A549 (cell line): ENCODE data around the gene AAK1. TPM values are rescaled to one million over a fixed set of nuclear protein-coding genes. Genes with fewer than 3 reads are reported as not detected.
A peak's percentile ranks its signal among the peaks of the same experiment; 100 is the strongest.

ENCODE experiments used
- CBX8 ChIP-seq: fragments of 200-600 bp; sonication (generic); IDR thresholded peaks from 2 replicates; pipeline ENCODE4 v1.6.1; 2016
- CEBPB ChIP-seq, 2 experiments: fragments of >200 bp in 1 of 2; sonication (Bioruptor Twin) in 1 of 2; formaldehyde crosslinking in 1 of 2; IDR thresholded peaks; 2 replicates each; pipeline ENCODE4 v1.6.1; 2012 to 2016
- CTCF ChIP-seq: fragments of >200 bp; sonication (Bioruptor Twin); formaldehyde crosslinking; IDR thresholded peaks from 3 replicates; pipeline ENCODE4 v1.5.1; 2016
- EHF ChIP-seq: fragments of 250-450 bp; sonication (Bioruptor Pico); IDR thresholded peaks from 2 replicates; pipeline ENCODE4 v1.5.0; 2020; ENCODE audit warnings: mild to moderate bottlenecking
- ELK1 ChIP-seq: fragments of 150-350 bp; IDR thresholded peaks from 2 replicates; pipeline ENCODE4 v1.6.1; 2014; ENCODE audit warnings: low read depth, mild to moderate bottlenecking, low read length
- EP300 ChIP-seq, 2 experiments: fragments of >200 bp; sonication (Bioruptor Twin); formaldehyde crosslinking; IDR thresholded peaks; 2 replicates in 1 of 2; 3 replicates in 1 of 2; pipeline ENCODE4 v1.6.1; 2016 to 2017
- ESRRA ChIP-seq: fragments of 150-350 bp; IDR thresholded peaks from 2 replicates; pipeline ENCODE4 v1.6.1; 2014; ENCODE audit warnings: mild to moderate bottlenecking, low read length, borderline replicate concordance
- HES2 ChIP-seq: fragments of >200 bp; sonication (Bioruptor Twin); formaldehyde crosslinking; IDR thresholded peaks from 2 replicates; pipeline ENCODE4 v1.6.1; 2016
- HEYL ChIP-seq: fragments of 250-450 bp; sonication (Bioruptor Pico); IDR thresholded peaks from 2 replicates; pipeline ENCODE4 v1.8.0; 2021; ENCODE audit warnings: mild to moderate bottlenecking, moderate library complexity
- HOXB5 ChIP-seq: fragments of 250-450 bp; sonication (Bioruptor Pico); IDR thresholded peaks from 2 replicates; pipeline ENCODE4 v1.5.0; 2020; ENCODE audit warnings: mild to moderate bottlenecking, moderate library complexity
- KDM1A ChIP-seq: fragments of 200-600 bp; sonication (generic); IDR thresholded peaks from 2 replicates; pipeline ENCODE4 v1.6.1; 2016; ENCODE audit warnings: low read depth, mild to moderate bottlenecking
- MAFK ChIP-seq: fragments of 450-650 bp; IDR thresholded peaks from 2 replicates; pipeline ENCODE4 v1.6.1; 2014; ENCODE audit not compliant: partially characterized antibody
- MAZ ChIP-seq: fragments of 150-350 bp; IDR thresholded peaks from 2 replicates; pipeline ENCODE4 v1.6.1; 2014; ENCODE audit warnings: antibody characterized with exemption, low read depth, low read length, borderline replicate concordance
- MYC ChIP-seq: IDR thresholded peaks from 2 replicates; pipeline ENCODE4 v1.6.1; 2012; ENCODE audit warnings: mild to moderate bottlenecking, inconsistent platforms, low read length, improper control_type of control experiment, borderline replicate concordance
- NPAS2 ChIP-seq: fragments of 250-450 bp; sonication (Bioruptor Pico); IDR thresholded peaks from 2 replicates; pipeline ENCODE4 v1.8.0; 2022; ENCODE audit warnings: mild to moderate bottlenecking, moderate library complexity, borderline replicate concordance
- NR3C1 ChIP-seq: fragments of >200 bp; sonication (Bioruptor Twin); formaldehyde crosslinking; IDR thresholded peaks from 3 replicates; pipeline ENCODE4 v1.6.1; 2017
- PBX3 ChIP-seq: IDR thresholded peaks from 2 replicates; pipeline ENCODE4 v1.6.1; 2012
- RFX5 ChIP-seq: fragments of 450-650 bp; IDR thresholded peaks from 2 replicates; pipeline ENCODE4 v1.7.1; 2014; ENCODE audit warnings: antibody characterized with exemption, mild to moderate bottlenecking, moderate library complexity
- TP53 ChIP-seq: fragments of 250-450 bp; sonication (Bioruptor Pico); IDR thresholded peaks from 2 replicates; pipeline ENCODE4 v1.5.0; 2021; ENCODE audit warnings: mild to moderate bottlenecking, moderate library complexity
- ZNF302 ChIP-seq: fragments of 250-450 bp; sonication (Bioruptor Pico); IDR thresholded peaks from 2 replicates; pipeline ENCODE4 v1.9.0; 2021; ENCODE audit warnings: inconsistent platforms, mild to moderate bottlenecking, moderate library complexity
- polyA plus RNA-seq, 4 experiments: library from polyadenylated mRNA; depleted of rRNA in 3 of 4; stranded (reverse); fragments of >200 nt; fragmentation: RNase III in 1 of 4; extraction: RNeasy Plus Mini Kit Qiagen cat#74134 plus additional on column Dnase treatment in 1 of 4; gene quantifications; 2 replicates in 3 of 4; 3 replicates in 1 of 4; pipeline ENCODE4 v1.2.3, GENCODE V29; 2011 to 2017
- TF ChIP-seq, protein P1 (sequence below): fragments of 450-650 bp; IDR thresholded peaks from 2 replicates; pipeline ENCODE4 v1.6.1; 2014; ENCODE audit warnings: antibody characterized with exemption
- TF ChIP-seq, protein P2 (sequence below): fragments of 250-450 bp; sonication (Bioruptor Pico); IDR thresholded peaks from 2 replicates; pipeline ENCODE4 v1.5.0; 2020; ENCODE audit warnings: low read depth, mild to moderate bottlenecking, moderate library complexity
- TF ChIP-seq, protein P3 (sequence below): fragments of >200 bp; sonication (Bioruptor Twin); formaldehyde crosslinking; IDR thresholded peaks from 3 replicates; pipeline ENCODE4 v1.6.1; 2016

Gene AAK1
- polyA plus RNA-seq, 2 of the 4 experiments (the other 2 are of a cell fraction), result 15.9 to 25.7 TPM

- TF ChIP-seq, protein P1, sequence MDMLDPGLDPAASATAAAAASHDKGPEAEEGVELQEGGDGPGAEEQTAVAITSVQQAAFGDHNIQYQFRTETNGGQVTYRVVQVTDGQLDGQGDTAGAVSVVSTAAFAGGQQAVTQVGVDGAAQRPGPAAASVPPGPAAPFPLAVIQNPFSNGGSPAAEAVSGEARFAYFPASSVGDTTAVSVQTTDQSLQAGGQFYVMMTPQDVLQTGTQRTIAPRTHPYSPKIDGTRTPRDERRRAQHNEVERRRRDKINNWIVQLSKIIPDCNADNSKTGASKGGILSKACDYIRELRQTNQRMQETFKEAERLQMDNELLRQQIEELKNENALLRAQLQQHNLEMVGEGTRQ, result no peak
- TF ChIP-seq PBX3, result peak; percentile 71; the same call in 1 of the 2 replicates
- no peak for TF ChIP-seq HEYL (CRISPR knock-in tag)
- no peak for TF ChIP-seq RFX5
- no peak for TF ChIP-seq ZNF302 (CRISPR knock-in tag)
- TF ChIP-seq, protein P2, sequence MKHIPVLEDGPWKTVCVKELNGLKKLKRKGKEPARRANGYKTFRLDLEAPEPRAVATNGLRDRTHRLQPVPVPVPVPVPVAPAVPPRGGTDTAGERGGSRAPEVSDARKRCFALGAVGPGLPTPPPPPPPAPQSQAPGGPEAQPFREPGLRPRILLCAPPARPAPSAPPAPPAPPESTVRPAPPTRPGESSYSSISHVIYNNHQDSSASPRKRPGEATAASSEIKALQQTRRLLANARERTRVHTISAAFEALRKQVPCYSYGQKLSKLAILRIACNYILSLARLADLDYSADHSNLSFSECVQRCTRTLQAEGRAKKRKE (CRISPR knock-in tag), result no peak
- no peak for TF ChIP-seq ESRRA
- no peak for TF ChIP-seq ELK1
- TF ChIP-seq NR3C1, result no peak
- no peak for TF ChIP-seq EP300 (IDR thresholded peaks at IDR 0.05)
- no peak for TF ChIP-seq CEBPB (IDR thresholded peaks at IDR 0.05)
- TF ChIP-seq KDM1A, result no peak
- TF ChIP-seq MAZ, result 0 out of 2 replicates have a peak, but pooled peaks have one; percentile 2
- TF ChIP-seq NPAS2, result no peak
- TF ChIP-seq CTCF, result peak; percentile 27; the same call in 1 of the 3 replicates
- TF ChIP-seq CBX8, result no peak
- TF ChIP-seq EHF, result no peak
- peak; percentile 66; the same call in 1 of the 2 replicates for TF ChIP-seq TP53
- TF ChIP-seq MAFK, result no peak
- TF ChIP-seq HOXB5 (CRISPR knock-in tag), result no peak
- TF ChIP-seq MYC, result peak; percentile 78; the same call in 1 of the 2 replicates
- TF ChIP-seq, protein P3, sequence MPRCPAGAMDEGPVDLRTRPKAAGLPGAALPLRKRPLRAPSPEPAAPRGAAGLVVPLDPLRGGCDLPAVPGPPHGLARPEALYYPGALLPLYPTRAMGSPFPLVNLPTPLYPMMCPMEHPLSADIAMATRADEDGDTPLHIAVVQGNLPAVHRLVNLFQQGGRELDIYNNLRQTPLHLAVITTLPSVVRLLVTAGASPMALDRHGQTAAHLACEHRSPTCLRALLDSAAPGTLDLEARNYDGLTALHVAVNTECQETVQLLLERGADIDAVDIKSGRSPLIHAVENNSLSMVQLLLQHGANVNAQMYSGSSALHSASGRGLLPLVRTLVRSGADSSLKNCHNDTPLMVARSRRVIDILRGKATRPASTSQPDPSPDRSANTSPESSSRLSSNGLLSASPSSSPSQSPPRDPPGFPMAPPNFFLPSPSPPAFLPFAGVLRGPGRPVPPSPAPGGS, result peak; percentile 76; the same call in 2 of the 3 replicates
- no peak for TF ChIP-seq HES2
Observed at GRCh38 chr2:69643602-69644505, at the start of gene AAK1 (continued).
